Astrocyte (in vitro differentiated cells and primary cell): ENCODE measurements around the gene PNPO. TPM values are rescaled to one million over a fixed set of nuclear protein-coding genes. Genes with fewer than 3 reads are reported as not detected.

Experiments
- DNase-seq: peaks from one replicate; pipeline ENCODE4 v3.0.0-alpha.2; 2010; ENCODE audit warnings: low read depth
- FAIRE-seq: peaks from 2 replicates; lab custom pipeline; 2011; peaks lifted over from hg19 to GRCh38; lab: Jason Lieb, UNC
- H2AFZ ChIP-seq: 2 replicates; pipeline ENCODE4 v1.6.0; 2012; ENCODE audit warnings: low read depth, low read length, inconsistent platforms
- H3K27ac ChIP-seq: 2 replicates; pipeline ENCODE4 v1.5.1; 2011; ENCODE audit warnings: low read depth, low read length, inconsistent platforms
- H3K27me3 ChIP-seq: 2 replicates; pipeline ENCODE4 v1.6.0; 2011; ENCODE audit warnings: low read length, inconsistent platforms; ENCODE audit not compliant: insufficient read depth
- H3K36me3 ChIP-seq: 2 replicates; pipeline ENCODE4 v1.5.1; 2011; ENCODE audit warnings: low read length, inconsistent platforms; ENCODE audit not compliant: insufficient read depth
- H3K4me1 ChIP-seq: 2 replicates; pipeline ENCODE4 v1.5.1; 2011; ENCODE audit warnings: low read length, inconsistent platforms; ENCODE audit not compliant: insufficient read depth
- H3K4me2 ChIP-seq: 2 replicates; pipeline ENCODE4 v1.6.0; 2012; ENCODE audit warnings: low read length, inconsistent platforms
- H3K4me3 ChIP-seq: 2 replicates; pipeline ENCODE4 v1.5.1; 2011; ENCODE audit warnings: low read depth, mild to moderate bottlenecking, low read length, inconsistent platforms; ENCODE audit not compliant: insufficient read depth
- H3K79me2 ChIP-seq: 2 replicates; pipeline ENCODE4 v1.6.0; 2012; ENCODE audit warnings: mild to moderate bottlenecking, low read length, inconsistent platforms; ENCODE audit not compliant: insufficient read depth
- H3K9ac ChIP-seq: 2 replicates; pipeline ENCODE4 v1.6.0; 2012; ENCODE audit warnings: mild to moderate bottlenecking, low read length, inconsistent platforms
- H3K9me3 ChIP-seq: 2 replicates; pipeline ENCODE4 v1.5.1; 2012; ENCODE audit warnings: low read depth, mild to moderate bottlenecking, low read length, inconsistent platforms; ENCODE audit not compliant: insufficient read depth
- H4K20me1 ChIP-seq: 2 replicates; pipeline ENCODE4 v1.6.0; 2012; ENCODE audit warnings: low read length, inconsistent platforms; ENCODE audit not compliant: insufficient read depth
- H3K27ac Mint-ChIP-seq: one replicate; pipeline ENCODE4 v1.8.0; 2021; ENCODE audit warnings: mild to moderate bottlenecking, mixed read lengths; ENCODE audit not compliant: unreplicated experiment
- H3K27me3 Mint-ChIP-seq: one replicate; pipeline ENCODE4 v1.8.0; 2021; ENCODE audit warnings: low read depth, mixed read lengths; ENCODE audit not compliant: unreplicated experiment
- H3K36me3 Mint-ChIP-seq: one replicate; pipeline ENCODE4 v1.8.0; 2021; ENCODE audit warnings: low read depth, mixed read lengths; ENCODE audit not compliant: unreplicated experiment
- H3K4me1 Mint-ChIP-seq: one replicate; pipeline ENCODE4 v1.8.0; 2021; ENCODE audit warnings: low read depth, mixed read lengths; ENCODE audit not compliant: unreplicated experiment
- H3K4me3 Mint-ChIP-seq: one replicate; pipeline ENCODE4 v1.8.0; 2021; ENCODE audit warnings: mild to moderate bottlenecking, moderate library complexity, mixed read lengths; ENCODE audit not compliant: unreplicated experiment
- H3K9me3 Mint-ChIP-seq: one replicate; pipeline ENCODE4 v1.8.0; 2021; ENCODE audit warnings: mild to moderate bottlenecking, mixed read lengths; ENCODE audit not compliant: unreplicated experiment
- CTCF ChIP-seq: IDR thresholded peaks from 2 replicates; pipeline ENCODE4 v1.5.1; 2011; ENCODE audit warnings: low read depth, mild to moderate bottlenecking, inconsistent platforms, low read length, moderate library complexity; ENCODE audit not compliant: insufficient read depth
- EZH2 ChIP-seq: IDR thresholded peaks from 2 replicates; pipeline ENCODE4 v1.6.1; 2012; ENCODE audit warnings: mild to moderate bottlenecking, low read length, inconsistent platforms; ENCODE audit not compliant: insufficient read depth
- total RNA-seq: library from RNA; stranded (reverse); gene quantifications from 2 replicates; pipeline ENCODE4 v1.2.1, GENCODE V29; 2021

PNPO gene
- total RNA-seq, 1 donor from 2014 or later: 12.0 TPM

- DNase-seq: no peak
- Histone ChIP-seq H4K20me1 (no peaks in the 10 kb centered on the region), H3K4me2 (no peak within 1 kb of the TSS), H3K27ac (no peak within 1 kb of the TSS), H3K9ac (no peak within 1 kb of the TSS), H3K36me3 (no peaks in the 10 kb centered on the region), H2AFZ (no peak within 1 kb of the TSS), H3K4me3 (no peak within 1 kb of the TSS), H3K9me3 (no peaks in the 10 kb centered on the region), H3K79me2 (no peaks in the 10 kb centered on the region), H3K4me1 (peaks cover 4% of the 10 kb centered on the region), H3K27me3 (peaks cover 5% of the 10 kb centered on the region)
- Mint-ChIP-seq H3K27ac (no peak within 1 kb of the TSS), H3K27me3 (peaks cover 33% of the 10 kb centered on the region), H3K4me1 (no peaks in the 10 kb centered on the region), H3K36me3 (peaks cover 7% of the 10 kb centered on the region), H3K9me3 (peaks cover 6% of the 10 kb centered on the region), H3K4me3 (no peak within 1 kb of the TSS)
- TF ChIP-seq CTCF: no peak
- no peak for TF ChIP-seq EZH2
- FAIRE-seq: no peak
Measured at GRCh38 chr17:47957591-47958490, 16.5 kb downstream of the PNPO start, which contains the start of gene PRR15L. PRR15L (minus strand) TSS chr17:47957883; CDS start chr17:47953234, 4,649 bp downstream.

GRCh38 chr17:47959825-47960655, 18.7 kb downstream of the PNPO start:
- Histone ChIP-seq H3K79me2 (no peaks in the 10 kb centered on the region), H3K27ac (no peak overlapping the region), H2AFZ (no peak overlapping the region), H3K36me3 (no peaks in the 10 kb centered on the region), H3K9me3 (no peaks in the 10 kb centered on the region), H4K20me1 (no peaks in the 10 kb centered on the region), H3K4me3 (no peak overlapping the region), H3K4me2 (no peak overlapping the region), H3K9ac (no peak overlapping the region), H3K27me3 (peaks cover 5% of the 10 kb centered on the region), H3K4me1 (peaks cover 4% of the 10 kb centered on the region)
- H3K4me3 Mint-ChIP-seq: peak overlapping the region; percentile 25
- peaks cover 33% of the 10 kb centered on the region for H3K27me3 Mint-ChIP-seq
- H3K27ac Mint-ChIP-seq: no peak overlapping the region
- peaks cover 6% of the 10 kb centered on the region for H3K9me3 Mint-ChIP-seq
- peaks cover 7% of the 10 kb centered on the region for H3K36me3 Mint-ChIP-seq
- DNase-seq: no peak
- no peaks in the 10 kb centered on the region for H3K4me1 Mint-ChIP-seq
- no peak for TF ChIP-seq EZH2
- no peak for TF ChIP-seq CTCF
- no peak for FAIRE-seq
